COLO668 (cell line): Measurements from ENCODE around the gene RNF123.
"Not testable (repeated sequence)": the region's sequence is repeated elsewhere in the genome, so short reads cannot be mapped to it uniquely, and the experiment has no call there.

Experiments used
- DNase-seq: peaks from one replicate; lab custom pipeline; 2025; ENCODE audit not compliant: unreplicated experiment; lab: John Stamatoyannopoulos, UW

Gene RNF123

DNA sequence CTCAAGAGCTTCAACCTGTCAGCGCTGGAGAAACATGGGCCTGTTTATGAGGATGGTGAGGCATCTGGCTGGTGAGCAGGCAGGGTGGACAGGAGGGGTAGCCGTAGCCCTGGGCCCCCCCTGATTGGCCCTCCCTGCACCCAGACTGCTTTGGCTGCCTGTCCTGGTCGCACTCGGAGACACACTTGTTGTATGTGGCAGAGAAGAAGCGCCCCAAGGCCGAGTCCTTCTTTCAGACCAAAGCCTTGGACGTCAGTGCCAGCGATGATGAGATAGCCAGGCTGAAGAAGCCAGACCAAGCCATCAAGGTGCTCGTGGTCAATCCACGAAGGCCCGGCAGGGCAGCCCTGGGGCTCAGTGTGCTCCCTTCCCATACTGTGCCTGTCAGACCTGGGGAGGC lies 13.4 kb upstream of the RNF123 start:
- no peak for DNase-seq

DNA sequence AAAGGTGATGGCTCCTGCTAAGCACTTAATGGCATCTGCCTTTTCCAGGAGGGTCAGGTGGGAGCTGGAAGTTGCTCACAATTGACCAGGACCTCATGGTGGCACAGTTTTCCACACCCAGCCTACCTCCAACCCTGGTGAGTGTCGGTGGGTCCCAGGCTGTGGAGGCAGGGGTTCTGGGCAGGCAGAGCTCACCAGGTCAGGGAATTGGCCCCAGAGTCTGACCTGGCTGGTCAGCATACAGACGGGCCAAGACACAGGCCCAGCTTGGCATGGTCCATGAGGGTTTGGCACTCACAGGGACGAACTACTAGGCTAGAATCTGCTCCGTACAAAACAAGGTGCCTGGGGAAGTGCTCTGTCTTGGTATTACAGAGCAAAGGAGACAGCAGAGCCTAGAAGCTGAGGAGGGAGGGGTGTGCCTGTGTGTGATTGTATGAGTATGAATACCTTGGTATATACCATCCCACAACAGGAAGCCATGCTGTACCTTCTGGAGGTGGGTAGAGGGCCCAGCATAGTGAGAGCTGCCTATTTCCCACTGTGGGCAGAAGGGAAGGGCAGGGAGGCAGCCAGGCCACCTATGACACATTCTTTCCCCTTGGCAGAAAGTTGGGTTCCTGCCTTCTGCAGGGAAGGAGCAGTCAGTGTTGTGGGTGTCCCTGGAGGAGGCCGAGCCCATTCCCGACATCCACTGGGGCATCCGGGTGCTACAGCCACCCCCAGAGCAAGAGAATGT lies 8.7 kb upstream of the RNF123 start:
- no peak for DNase-seq

DNA sequence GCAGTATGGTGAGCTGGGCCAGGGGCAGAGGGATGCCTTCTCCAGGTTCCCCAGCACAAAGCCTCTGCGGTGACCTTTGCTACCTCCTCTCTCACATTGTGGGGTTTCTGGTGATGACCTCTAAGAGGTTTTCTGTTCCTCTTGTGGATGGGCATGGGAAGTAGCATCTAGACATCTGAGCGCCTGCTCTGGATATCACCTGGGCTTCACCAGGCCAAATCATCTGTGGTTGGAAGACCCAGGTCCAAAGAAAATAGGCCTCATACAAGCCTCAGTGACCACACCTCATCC lies 8.2 kb upstream of the RNF123 start:
- no peak for DNase-seq

DNA sequence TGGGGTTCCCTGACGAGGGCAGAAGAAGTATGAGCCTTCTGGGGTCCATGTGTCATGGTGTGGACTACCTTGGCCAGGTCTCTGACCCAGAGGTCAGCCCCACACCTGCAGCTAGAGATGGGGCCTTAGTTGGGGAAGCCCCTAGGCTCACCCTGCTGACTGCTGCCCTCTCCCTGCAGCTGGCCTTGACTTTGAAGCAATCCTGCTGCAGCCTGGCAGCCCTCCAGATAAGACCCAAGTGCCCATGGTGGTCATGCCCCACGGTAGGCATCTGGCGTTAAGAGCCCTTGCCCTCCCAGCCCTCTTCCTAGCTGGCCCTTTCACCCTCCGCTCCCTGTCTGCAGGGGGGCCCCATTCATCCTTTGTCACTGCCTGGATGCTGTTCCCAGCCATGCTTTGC lies 7.8 kb upstream of the RNF123 start:
- DNase-seq = no peak

DNA sequence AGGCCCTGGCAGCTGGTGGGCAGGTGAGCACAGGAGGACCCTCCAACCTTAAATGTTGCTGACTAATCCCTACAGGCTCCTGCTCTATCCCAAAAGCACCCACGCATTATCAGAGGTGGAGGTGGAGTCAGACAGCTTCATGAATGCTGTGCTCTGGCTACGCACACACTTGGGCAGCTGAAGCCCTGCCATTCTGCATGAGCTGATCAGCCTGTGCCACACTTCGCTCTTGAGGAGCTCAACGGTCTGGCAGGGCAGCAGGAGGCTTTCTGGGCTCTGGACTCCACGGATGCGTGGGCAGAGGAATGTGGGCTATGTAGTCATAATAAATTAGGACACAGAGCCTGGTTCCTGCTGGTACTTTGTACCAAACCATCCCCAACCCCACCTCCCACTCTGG lies 6.2 kb upstream of the RNF123 start:
- no peak for DNase-seq

DNA sequence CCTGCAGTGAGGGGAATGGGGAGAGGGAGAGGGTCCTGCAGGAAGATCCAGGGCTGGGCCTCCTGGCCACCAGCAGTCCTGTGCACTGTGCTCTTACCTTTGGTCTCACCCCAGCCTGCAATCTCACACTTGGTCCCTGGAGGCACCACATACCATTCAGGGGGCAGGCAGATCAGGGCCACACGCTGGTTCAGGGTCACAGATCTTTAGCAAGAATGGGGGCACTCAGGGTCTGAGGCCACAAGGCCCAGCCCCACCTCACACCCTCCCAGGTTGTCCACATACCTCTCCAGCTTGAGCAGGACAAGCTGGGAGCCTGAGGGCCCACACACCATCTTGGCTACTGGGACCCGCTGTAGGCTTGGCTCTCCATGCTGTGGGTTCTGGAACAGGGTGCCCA lies 4.9 kb upstream of the RNF123 start:
- not testable (repeated sequence) for DNase-seq

DNA sequence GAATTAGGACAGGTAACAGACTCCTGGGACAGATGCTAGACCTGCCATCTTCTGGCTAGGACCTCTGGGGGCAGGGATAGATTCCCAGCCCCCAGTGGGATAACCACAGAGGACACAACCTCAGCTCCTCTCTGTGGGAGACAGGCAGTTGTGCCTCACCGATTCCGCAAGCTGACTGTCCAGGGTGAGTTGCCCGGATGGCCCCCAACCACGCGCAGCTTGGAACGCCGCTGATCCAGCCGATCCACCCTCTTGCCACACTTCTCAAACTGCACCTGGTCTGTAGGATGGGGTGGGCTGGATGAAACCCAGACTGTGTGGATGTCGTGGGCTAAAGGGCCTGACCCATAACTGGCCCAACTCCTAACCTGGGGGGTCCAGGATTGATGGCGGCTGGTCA lies 4.3 kb upstream of the RNF123 start:
- DNase-seq = not testable (repeated sequence)

DNA sequence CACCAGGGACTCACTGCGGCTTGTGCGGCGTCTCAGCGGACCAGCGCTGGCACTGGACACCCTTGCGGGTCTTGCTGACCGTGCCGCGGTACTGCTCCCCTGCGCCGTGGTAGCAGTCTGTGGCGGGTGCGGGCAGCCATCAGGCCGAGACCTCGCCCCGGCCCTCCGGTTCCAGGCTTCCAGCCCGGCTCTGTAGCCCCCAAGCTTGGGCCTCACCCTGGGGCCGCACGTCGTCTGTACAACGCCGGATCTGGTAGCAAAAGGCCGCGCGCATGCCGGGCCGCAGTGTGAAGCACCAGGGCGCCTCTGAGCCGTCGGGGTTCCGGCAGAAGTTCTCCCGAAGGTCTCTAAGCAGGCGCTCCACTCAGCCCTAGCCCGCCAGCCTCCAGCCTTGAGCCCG lies 3.5 kb upstream of the RNF123 start:
- not testable (repeated sequence) for DNase-seq

DNA sequence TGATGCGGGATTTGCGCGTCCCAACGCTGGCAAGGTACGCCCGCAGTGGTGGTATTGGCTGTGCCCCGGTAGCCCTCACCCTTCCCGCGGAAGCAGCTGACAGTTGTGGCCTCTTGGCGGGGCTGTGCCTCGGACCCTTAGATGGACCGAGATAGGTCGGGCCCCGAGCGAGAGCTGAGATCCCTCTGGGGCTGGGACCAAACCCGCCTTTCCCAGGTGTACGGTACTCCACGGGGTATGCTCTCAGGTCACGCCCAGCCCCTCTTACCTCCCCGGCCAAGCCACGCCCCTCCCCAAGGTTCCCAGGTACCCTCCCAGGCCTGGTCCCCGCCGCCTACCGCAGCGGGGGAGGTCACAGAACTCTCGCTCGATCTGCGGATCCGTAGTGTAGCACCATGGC lies 3.0 kb upstream of the RNF123 start:
- not testable (repeated sequence) for DNase-seq

DNA sequence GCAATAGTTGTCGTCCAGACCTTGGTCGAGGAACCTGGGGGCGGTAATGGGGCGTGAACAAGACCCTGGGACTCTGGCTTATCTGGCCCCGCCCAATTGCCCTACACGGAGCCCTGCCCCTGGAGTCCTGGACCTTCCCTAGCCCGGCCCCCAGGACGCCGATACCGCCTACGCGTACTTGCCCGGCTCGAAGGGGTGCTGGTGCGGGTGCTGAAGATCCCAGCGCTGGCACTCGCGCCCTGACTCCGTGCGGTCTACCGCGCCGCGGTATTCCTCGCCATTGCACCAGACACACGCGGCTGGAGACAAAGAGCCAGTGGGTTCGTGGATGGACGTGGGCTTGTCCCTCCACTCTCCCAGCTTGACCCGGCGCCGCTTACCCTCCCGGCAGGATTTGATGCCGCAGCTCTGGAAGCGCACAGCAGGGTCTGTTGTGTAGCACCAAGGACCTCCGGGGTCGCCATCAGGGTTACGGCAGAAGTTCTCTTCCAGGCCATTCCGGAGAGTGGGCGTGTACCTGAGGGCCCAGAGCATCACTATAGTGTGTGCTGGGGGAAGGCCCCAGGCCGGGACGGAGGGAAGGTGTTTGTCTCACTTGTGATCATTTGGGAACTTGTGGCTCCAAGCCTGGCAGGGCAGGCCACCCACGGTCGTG lies 2.5 kb upstream of the RNF123 start:
- not testable (repeated sequence) for DNase-seq

DNA sequence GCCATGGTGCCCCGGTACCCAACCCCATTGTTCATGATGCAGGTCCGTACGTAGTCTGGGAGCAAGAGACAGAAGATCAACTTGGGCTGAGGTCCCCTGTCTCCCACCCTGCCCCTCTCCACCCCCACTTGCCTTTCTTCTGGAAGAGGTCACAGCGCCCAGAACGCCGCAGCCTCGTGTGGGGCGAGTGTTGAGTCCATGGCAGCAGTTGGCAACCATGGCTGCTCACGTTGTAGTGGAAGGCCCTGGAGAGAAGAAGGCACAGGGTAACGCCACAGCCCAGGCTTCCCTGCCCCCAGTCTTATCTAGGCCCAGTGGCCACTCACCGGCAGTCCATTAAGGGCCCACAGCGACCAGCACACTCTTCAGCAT lies 1.9 kb upstream of the RNF123 start:
- DNase-seq = not testable (repeated sequence)

DNA sequence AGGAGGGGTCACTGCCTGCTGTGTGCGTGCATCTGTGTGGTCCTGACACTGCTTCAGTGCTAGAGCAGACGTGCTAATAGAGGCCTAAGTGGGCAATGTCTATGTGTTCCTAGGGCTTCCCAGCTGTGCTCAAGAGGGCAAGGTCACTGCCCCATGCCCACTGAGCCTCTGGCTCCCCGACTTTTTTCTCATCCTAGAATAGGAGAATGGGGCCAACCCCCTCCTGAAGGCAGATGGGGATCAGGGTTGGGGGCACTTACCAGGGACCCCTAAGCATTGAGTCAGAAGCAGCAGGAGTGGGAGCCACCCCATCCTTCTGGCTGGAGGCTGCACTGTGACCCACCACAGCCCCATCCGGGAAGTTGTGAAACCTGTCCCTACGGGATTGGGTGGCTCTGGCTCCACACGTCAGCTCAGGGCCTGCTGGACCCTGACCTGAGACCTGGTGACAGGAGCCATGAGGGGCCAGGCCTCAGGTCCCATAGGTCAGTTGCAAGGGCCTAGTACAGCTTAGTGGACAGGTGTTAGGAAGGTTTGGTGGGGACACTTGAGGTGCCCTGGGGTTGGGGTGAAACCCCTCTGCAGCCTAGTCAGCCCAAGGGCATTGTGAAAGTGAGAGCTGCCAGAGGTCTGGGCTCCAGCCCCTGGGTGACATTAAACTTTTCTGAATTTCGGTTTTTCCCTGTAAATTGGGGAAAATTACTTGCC lies 865 bp upstream of the RNF123 start:
- not testable (repeated sequence) for DNase-seq

DNA sequence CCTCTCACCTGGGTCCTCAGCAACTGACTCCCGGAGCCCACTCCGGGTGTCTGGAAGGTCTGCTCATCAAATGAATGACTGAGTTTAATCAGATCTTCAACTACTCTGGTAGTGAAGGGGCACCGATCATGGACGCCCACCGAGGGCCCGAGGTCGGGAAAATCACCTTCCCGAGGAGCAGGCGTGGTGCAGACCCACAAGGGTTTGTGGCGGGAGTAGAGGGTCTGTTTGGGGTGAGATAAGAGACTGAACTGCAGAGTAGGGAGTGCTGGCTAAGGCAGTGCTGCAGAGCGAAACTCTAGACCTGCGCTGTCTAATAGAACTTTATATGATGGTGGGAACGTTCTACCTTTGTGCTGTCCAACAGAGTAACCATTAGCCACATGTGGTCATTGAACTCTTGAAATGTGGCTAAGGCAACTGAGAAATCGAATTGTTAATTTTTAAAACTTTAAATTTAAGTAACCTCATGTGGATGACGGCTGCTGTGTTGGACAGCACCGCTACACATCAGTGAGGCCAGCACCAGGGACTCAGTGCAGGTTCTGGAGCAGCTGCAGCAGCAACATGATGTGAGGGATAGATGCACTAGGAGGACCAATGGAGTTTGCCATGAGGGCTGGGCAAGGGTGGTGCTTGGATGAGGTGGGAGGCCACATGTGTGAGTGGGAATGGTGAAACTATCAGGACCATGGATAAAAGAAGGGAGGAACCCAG lies 709 bp downstream of the RNF123 start:
- DNase-seq = not testable (repeated sequence)

DNA sequence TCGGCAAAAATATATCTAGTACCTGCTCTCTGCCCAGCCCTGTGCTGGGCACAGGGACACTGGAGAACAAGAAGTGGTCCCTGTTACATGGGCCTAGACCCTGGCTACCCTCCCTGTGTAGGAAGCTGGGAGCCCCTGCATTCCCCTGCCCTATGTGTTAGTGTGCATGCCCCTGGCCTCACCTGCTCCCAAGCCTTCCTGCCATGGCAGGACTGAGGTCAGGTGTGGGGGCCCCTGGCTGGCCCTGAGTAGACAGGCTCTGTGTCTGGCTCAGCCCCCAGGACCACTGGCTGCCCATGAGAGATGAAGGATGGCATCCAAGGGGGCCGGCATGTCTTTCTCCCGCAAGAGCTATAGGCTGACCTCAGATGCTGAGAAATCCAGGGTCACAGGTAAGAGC lies 1.5 kb downstream of the RNF123 start:
- not testable (repeated sequence) for DNase-seq

DNA sequence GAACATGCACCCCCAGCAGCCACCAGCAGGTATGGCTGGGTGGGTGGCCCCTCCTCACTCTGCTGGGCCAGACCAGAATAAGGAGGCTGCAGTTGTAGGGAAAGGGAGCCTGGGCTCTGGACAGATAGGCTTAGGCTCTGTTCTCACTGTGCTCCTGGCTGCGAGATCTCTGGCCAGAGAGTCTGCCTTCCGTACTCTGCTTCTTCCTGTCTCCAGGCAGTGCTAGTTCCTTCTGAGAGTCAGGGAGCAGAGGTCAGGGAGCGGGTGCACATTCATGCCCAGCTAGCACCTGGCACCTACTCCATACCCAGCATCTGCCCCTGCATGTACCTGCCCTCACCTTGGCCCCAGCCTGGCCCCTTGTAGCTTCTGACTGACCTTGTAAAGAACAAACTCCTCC lies 2.1 kb downstream of the RNF123 start:
- DNase-seq = not testable (repeated sequence)

DNA sequence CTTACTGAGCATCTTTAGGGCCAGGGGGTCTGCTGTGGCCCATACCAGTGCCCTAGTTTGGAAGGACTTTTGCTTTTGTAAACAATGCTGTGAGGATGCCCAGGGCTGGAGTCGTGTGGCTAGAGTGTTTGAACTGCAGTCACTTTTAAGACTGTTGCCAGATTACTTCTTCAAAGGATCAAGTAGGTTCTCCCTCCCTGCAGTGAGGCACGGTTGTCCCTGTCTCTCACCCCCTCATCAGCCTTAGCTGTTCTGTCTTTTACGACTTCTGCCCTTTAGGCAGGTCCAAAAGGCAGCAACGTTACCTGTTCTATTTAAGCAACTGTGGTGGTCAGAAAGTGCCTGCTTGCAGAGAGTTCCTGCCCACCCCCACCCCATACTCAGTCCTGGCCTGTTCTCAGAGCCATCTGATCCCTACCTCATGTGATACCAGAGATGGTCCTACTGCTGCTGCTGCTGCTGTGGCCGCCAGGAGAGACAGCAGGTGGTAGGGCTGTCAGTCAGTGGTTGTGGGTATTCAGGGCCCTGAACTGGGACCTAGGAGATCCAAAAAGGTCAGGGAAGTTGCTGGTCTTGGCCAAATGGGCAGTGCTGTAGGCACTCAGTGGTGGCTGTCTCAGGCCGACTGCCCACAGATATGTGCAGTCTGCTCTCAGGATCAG lies 5.2 kb downstream of the RNF123 start:
- DNase-seq = not testable (repeated sequence)

DNA sequence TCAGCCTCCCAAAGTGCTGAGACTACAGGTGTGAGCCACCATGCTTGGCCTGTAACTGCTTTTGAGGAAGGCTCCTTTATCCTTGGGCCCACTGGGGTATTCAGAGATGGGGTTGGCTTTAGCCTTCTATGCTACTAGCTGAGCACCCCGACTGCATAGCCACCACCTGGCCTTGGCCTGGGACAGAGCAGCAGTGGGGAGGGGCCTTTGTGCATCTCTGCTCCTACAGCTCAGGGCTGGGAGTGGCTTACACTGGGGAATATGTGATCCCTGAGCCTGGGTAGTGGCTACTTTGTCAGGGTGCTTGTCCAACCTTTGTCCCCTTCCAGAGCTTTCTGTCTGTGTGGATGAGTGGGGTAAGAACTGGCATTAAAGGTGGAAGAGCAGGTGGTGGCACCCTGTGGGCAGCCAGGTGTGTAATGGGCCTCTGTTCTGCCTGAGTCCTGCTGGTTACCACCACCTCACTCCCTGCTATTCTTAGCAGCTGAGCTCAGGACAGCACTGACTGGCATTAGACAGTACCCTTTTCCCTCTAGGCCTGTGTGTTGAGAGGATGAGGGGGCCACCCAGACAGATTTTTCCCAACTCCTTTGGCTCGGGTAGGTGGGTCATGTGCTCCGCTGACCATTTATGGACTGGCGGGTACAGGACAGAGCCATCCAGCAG lies 6.1 kb downstream of the RNF123 start:
- not testable (repeated sequence) for DNase-seq

DNA sequence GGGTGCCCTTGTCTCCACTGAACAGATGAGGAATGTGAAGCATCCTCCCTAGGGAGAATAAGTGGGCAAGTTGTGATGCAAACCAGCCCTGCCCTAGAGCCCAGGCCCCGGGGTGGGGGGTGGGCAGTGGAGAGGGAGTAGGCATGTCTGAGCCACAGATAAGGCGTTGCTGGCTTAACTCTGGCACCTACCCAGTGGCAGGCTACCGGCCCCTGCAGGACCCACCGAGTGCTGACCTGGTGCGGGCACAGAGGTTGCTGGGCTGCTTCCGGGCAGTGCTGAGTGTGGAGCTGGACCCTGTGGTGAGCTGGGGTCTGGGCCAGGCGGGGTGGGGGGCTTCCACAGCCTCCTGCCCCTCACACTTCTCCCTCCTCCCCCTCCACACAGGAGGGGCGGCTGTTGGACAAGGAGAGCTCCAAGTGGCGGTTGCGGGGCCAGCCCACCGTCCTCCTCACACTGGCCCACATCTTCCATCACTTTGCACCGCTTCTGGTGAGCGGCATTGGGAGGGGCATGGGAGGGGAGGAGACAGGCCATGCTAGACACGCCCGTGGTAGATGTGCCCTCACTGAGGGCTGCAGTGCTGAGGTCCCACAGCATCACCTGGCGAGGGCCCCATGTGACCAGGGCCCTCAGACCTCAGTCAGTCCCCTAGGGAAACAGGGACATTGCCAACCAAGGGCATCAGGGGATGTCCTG lies 10.1 kb downstream of the RNF123 start:
- no peak for DNase-seq

DNA sequence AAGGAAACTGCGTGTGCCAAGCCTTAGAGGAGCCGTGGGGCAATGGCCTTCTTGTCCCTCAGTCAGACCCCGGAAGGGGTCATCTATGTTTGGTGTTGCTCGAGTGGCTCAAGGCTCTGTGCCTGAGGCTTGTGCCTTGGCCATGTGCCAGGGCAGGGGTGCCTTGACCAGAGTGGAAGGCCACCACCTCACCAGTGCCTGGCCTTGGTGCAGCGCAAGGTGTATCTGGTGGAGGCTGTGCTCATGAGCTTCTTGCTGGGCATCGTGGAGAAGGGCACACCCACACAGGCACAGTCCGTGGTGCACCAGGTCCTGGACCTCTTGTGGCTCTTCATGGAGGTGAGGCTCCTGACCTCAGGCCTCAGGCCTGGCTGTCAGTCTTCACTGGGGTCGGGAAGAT lies 10.7 kb downstream of the RNF123 start:
- no peak for DNase-seq
